GM06990 (cell line): ENCODE results near the gene TCF21.
"Not testable (repeated sequence)": the region's sequence is repeated elsewhere in the genome, so short reads cannot be mapped to it uniquely, and the experiment has no call there.

Experiments used
- DNase-seq: peaks from one replicate; pipeline ENCODE4 v3.0.0-alpha.2; 2011; ENCODE audit not compliant: insufficient read length; ENCODE audit errors: extremely low read depth
- H3K27me3 ChIP-seq: replicated peaks from 2 replicates; pipeline ENCODE4 v1.6.0; 2011; ENCODE audit warnings: low read length; ENCODE audit not compliant: control insufficient read depth, insufficient read depth
- H3K36me3 ChIP-seq: 2 replicates; pipeline ENCODE4 v1.5.1; 2011; ENCODE audit warnings: low read length; ENCODE audit not compliant: control insufficient read depth, insufficient read depth
- H3K4me3 ChIP-seq: replicated peaks from 2 replicates; pipeline ENCODE4 v1.5.1; 2011; ENCODE audit warnings: low read depth, mild to moderate bottlenecking, control low read depth, low read length
- CTCF ChIP-seq: IDR thresholded peaks from 2 replicates; pipeline ENCODE4 v1.5.1; 2011; ENCODE audit warnings: low read length, control low read depth, mild to moderate bottlenecking, inconsistent platforms; ENCODE audit not compliant: insufficient read depth, poor library complexity, severe bottlenecking

TCF21 gene

GRCh38 chr6:133918208-133918930 lies 29.5 kb downstream of the TCF21 start:
- TF ChIP-seq CTCF, result no peak
- H3K36me3 ChIP-seq, result no peaks in the 10 kb centered on the region
- H3K4me3 ChIP-seq, result no peak overlapping the region
- H3K27me3 ChIP-seq, result no peaks in the 10 kb centered on the region
- DNase-seq, result no peak

GRCh38 chr6:133919362-133919761 lies 30.4 kb downstream of the TCF21 start:
- TF ChIP-seq CTCF, result no peak
- no peaks in the 10 kb centered on the region for H3K27me3 ChIP-seq
- no peak overlapping the region for H3K4me3 ChIP-seq
- no peak for DNase-seq
- no peaks in the 10 kb centered on the region for H3K36me3 ChIP-seq

- Histone ChIP-seq H3K36me3 (no peaks in the 10 kb centered on the region), H3K4me3 (no peak overlapping the region), H3K27me3 (no peaks in the 10 kb centered on the region)
- peak; percentile 84 for TF ChIP-seq CTCF
- DNase-seq, result peak; percentile 34
Observed at GRCh38 chr6:133921249-133921859, 32.4 kb downstream of the TCF21 start.

- Histone ChIP-seq H3K36me3 (no peaks in the 10 kb centered on the region), H3K27me3 (no peaks in the 10 kb centered on the region), H3K4me3 (no peak overlapping the region)
- peak; percentile 81 for TF ChIP-seq CTCF
- no peak for DNase-seq
Observed at GRCh38 chr6:133923938-133924593, 35.2 kb downstream of the TCF21 start.

GRCh38 chr6:133931221-133931620 lies 42.3 kb downstream of the TCF21 start:
- H3K36me3 ChIP-seq, H3K27me3 ChIP-seq, DNase-seq, H3K4me3 ChIP-seq: not testable (repeated sequence)

- DNase-seq, H3K36me3 ChIP-seq, H3K4me3 ChIP-seq, H3K27me3 ChIP-seq: not testable (repeated sequence)
Observed at GRCh38 chr6:133936352-133936751, 47.4 kb downstream of the TCF21 start.
